Amniotic stem cell (primary cell): ENCODE data around the gene CENPE.
A peak's percentile ranks its signal among the peaks of the same experiment; 100 is the strongest.

Source experiments
- DNase-seq: peaks from one replicate; lab custom pipeline; 2025; lab: John Stamatoyannopoulos, UW

CENPE gene

DNA sequence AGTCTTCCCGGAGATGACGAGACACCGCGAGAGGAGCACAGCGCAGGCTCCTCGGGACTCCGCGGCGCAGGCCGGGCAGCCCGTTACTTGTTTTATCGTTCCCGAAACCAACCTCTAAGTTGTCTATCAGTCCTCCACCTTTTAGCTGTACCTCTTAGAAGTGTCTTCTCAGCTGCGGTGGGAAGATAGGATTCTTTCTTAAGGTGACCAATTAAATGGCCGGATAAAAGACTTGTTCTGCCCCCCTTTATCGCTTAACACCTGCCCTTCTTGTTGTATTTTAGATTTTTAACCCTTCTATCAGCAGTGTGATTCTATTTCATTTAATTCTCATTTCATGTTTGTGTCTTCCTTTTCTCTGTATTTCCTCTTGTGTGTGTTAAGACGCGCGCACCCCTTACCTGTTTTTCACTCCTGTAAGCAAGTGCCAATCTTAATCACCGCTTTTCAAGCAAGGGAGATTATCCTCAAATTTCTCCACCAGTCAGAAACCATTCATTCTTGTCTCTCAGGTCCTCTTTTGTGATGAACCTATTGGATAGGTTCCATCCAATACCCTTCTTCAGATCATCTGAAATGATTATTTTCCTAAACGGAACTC, 121.3 kb downstream of the CENPE start, which contains the start of gene SLC9B2:
Gene SLC9B2, minus strand, starts transcription at position 15 of the 601 bp plus-strand sequence. CDS start 9,211 bp downstream, outside the sequence.
- DNase-seq = no peak

DNA sequence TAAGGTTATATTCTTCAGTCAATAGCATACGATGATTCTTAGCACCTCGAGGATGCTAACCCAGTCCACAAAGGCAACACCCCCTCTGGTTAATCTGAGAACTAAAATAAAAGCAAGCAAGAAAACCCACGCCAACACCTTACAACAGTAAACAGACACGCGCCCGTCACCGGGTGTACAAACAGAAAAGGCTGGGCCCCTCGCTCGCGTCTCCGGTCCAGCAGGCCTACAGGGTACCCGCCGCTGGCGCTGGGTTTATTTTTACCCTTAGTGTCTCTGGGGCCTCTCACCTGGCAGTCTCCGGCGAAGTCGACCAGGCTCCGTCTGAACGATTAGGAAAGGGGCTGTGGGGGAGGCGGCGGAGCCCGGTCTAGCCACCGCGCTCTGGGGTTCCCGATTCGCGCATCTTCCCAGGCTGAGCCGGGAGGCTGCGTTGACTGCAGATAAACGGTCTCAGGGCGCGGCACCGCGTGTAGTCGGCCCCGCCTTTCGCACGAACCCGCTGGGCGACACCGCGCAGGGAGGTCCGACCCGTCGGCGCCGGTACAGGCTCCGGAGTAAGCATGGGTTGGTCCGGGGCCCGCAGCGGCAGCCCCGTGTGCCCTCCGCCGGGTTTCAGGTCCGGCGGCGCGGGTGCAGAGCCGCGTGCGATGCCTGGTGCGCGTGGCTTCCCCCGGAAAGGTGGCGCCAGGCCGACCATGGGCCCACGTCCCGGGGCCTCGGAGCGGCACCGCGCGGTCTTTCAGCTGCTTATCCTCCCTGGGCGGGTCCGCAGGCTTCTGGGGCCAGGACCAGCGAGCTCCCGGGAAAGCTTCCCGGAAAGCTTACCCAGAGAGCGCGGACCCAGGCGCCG, 122.0 kb downstream of the CENPE start:
- peak; percentile 25 for DNase-seq

DNA sequence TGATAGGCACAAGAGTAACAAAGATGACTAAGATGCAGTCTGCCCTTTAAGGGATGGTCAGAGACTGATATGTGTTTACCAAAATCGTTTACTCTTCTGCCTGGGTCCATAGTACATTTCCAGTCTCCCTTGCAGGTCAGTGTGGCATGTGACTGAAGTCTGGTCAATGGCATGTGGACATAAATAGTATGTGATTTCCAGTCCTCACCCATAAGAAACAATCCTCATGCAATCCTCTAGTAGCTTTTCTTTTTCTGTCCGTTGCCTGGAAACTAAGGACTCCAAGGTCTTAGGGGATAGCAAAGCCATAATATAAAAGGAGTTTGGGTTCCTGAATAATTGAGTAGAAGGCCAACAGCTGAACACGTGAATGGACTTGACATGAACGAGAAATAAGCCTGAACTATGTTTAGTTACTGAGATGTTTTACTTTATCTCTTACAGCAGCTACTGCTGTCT, 122.7 kb downstream of the CENPE start:
- no peak for DNase-seq

DNA sequence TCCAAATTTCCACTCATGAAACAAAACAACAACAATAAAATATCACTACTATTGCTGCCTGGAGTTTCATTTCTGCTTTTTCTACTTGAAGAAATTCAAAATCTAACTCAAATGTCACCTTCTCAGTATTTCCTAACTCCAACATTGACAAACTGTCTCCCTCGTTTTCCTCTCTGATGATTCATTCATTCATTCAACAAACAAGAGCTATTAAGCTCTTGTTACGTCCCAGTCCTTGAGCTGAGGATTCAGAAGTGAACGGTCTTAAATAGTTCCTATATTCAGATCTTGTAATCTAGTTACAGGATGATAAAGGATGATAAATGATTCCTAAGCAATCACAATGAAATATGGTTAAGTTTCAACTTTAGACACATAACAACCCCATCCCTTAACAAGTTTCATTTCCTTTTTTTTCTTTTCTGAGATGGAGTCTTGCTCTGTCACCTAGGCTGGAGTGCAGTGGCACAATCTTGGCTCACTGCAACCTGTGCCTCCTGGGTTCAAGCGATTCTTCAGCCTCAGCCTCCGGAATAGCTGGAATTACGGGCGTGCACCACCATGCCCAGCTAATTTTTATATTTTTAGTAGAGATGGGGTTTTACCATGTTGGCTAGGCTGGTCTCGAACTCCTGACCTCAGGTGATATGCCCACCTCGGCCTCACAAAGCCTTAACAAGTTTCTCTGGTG, 123.3 kb downstream of the CENPE start:
- no peak for DNase-seq

DNA sequence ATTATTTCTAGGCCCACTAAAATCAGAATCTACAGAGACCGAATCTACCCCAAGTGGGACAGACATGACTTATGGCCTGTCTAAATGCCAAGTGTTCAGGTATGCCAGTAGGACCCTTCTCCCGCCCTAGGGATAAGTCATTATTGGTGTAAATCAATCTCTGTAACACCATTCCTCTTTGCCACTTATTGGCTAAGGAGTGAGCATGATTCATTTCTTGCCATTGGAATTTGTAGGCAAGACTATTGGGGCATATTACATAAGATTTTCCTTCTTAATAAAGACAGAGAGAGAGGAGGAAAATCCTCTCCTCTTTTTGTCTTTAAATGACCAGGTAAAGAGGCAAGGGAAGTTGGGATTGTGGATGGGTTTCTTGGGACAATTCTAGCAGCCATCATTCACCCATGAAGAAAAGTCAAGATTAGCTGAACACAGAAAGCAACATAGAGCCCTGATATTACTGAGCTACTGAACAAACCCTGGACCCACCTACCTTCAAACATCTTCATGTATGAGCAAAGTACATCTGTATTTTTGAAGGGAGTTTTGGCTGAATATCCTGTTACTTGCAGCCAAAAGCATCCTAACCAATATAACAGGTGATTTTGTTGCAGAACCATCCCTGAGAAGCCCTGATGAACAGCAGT, 124.2 kb downstream of the CENPE start:
- DNase-seq = no peak

DNA sequence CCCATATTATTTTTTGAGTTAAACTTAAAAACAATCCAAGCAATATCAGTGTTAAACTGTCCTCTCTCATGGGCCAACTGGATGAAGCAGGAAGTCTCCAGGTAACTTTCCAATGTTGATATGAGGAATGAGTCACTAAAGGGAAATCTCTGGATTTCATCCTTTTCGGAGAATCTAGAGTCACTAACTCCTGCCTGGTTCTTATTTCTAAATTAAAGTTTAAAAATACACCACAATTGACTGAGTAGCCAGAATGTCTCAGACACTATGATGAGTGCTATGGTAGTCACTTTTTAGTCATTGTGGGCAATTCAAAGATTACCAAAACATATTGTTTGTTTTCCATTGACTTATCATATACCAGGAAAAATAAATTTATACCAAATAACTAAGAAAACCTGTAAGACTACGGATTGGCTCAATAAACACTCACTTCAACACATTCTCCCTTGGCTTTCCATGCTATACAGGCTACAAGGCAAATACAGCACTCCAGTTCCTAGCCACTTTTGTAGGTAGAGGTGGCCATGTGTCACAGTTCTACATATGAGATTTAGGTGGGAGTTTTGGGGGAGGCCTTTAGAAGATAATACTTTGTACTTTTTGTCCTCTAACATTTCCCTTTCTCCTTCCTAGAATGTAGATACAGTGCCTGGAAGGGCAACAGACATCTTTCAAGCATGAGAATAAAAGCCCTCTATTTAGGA, 130.1 kb downstream of the CENPE start:
- DNase-seq = no peak

DNA sequence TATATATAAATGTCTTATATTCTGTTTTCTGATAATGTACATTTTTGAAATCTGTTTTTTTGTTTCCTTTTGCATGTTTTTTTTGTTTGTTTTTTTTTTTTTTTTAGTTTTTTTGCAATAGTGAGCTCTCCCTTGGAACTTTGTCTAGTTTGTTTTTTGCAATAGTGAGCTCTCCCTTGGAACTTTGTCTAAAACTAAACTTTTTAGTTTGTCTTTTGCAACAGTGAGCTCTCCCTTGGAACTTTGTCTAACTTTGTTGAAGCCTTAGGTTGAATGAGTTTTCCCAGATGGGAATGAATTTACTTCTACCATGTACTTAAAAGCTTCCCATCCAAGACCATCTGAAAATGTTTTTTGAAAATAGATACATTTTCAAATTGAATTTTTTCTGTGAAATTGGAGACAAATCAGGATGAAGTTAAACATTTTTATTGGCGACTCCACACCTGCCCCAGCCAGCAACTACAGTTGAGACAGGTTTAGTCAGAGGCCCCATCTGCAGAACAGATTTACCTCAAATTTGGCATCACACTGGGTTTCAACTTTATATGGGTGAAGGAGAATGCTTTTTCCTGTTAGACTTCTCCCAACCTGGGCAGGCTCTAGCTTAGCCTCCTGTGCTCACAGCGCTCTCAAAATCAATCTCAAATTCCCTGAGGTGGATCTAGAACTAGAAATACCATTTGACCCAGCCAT, 137.5 kb downstream of the CENPE start:
- DNase-seq = no peak
